ENCODE results near the gene LRRTM4.
"Not testable (repeated sequence)": the region's sequence is repeated elsewhere in the genome, so short reads cannot be mapped to it uniquely, and the experiment has no call there.

LRRTM4 gene

DNA sequence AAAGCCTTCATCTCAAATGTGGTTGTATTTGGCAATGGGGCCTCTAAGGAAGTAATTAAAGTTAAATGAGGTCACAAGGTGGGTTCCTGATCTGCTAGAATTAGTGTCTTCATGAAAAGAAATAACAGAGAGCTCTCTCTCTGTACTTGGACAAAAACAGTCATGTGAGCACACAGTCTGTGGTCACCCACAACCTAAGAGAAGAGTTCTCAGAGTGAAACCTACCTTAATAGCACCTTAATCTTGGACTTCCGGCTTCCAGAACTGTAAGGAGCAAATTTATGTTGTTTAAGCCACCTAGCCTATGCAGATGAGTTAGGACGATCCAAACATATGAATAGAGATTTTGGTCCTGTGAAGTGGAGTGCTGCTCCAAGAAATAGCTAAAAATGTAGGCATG is 758.9 kb downstream of the LRRTM4 start:
- DNase-seq (ENCODE audit: extremely low read depth in 1 of 2, low read depth in 1 of 2): no peak

DNA sequence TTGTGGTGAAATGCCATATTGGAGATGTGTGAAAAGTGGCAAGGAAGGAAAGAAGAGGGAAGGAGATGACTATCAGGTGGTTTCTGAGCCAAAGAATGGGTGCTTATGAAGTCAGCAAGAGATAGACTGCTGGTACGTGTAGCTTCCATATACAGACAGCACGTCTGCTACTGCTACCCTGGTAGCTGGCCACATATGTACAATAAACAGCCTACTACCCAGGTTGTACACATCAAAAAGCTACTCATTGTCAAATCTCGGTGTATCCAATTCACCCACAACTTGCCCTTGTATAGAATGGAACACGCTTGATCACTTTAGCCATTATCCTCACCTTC is 761.8 kb downstream of the LRRTM4 start:
- no peak for DNase-seq (ENCODE audit: extremely low read depth in 1 of 2, low read depth in 1 of 2)

DNA sequence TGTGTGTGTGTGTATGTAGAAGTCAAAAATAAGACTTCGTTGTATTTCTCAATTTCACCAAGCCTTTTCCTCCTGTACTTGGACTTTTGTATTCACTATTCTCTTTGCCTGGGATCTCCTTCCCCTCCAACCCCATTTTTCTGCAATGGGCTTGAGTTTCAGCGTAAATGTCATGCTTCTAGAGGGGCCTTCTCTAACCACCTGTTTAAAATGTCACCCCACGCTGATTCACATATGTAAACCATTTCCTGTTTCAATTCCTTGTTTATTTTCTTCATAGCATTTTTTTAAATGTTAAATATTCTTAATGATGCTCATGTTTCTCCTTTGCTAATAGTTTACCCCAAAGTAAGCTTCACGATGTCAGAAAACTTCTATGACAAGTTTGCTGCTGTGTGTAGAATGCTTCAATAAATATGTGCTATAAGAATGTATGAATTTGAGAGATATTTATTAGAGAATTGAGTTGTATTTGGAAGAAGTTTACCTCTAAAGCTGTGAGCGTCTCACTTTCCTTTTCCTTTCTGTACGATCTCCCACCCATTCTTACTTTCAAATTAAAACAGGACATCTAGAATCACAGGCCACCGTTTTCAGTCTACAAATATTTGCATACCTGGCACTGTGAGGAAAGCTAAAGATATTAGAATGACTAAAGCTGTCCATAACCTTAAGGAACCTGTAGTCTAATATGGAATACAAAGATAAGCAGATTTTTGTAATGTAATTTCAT is 762.4 kb downstream of the LRRTM4 start:
- DNase-seq (ENCODE audit: extremely low read depth in 1 of 2, low read depth in 1 of 2): no peak

DNA sequence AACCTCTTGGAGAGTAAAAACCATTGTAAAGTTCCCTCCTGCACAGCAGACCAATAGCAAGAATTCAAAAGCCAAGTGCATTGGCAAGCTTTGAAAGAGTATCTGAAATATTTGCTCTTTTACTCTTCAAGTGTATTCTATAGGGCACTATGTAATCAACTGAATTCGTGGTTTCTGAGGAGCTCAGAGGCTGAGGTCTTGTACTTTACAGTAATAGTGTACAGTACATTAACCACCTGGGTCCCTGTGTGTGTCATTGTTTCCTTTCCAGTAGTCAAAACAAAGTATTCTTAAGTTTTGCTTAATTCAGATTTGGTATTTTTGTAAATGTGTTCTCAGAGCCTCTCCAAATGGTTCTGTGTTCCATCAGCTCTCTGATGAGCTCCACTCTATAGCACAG is 769.7 kb downstream of the LRRTM4 start:
- no peak for DNase-seq (ENCODE audit: extremely low read depth in 1 of 2, low read depth in 1 of 2)

DNA sequence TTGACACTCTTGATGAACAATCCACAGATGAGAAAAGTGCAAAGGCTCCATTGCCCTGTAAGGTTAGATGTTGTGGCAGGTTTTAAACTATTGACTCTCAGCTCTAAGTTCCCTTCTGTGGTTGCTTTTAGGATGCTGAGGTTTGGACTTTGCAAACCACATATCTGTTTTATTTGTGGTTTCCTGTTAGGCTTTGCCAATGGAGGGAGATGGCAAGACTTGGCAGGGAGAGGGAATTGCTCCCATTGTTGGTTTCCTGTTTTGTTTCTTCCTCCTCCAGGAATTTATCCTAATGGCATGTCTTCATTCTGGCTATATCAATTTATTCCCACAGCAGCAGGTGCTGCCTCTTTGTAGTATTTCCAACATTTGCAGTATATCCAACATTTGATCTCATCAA is 772.3 kb downstream of the LRRTM4 start:
- no peak for DNase-seq (ENCODE audit: extremely low read depth in 1 of 2, low read depth in 1 of 2)

DNA sequence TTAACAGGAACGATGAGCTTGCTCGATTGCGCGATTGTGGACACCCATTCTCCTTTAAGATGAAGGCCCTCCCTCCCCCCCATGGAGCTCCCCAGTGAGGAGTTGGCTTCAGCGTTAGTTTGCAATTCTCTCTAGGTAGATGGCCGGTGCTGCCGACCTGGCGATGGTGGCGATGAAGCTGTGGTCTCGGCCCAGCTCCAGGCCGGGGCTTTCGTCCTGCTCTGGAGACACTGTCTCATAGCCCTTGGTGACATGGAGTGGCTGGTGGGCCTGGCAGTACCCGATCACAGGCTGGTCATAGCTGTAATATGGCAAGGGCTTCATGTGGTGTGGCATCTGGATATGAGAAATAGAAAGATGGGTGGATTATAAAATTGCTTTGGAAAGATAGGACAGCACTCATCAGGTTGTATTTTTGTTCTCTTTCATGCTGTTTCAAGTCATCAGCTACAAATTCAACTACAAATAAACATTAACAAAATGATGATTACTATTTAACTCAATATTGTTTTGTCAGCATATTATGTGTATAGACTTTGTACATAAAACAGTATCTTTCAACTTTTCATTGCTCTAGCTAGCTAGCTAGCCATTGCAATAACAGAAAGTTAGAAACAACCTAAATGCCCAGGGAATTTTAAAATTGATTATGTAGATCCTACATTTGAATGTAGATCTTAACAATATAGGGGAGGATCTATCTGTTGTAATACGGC is 773.4 kb downstream of the LRRTM4 start:
- no peak for DNase-seq (ENCODE audit: extremely low read depth in 1 of 2, low read depth in 1 of 2)

DNA sequence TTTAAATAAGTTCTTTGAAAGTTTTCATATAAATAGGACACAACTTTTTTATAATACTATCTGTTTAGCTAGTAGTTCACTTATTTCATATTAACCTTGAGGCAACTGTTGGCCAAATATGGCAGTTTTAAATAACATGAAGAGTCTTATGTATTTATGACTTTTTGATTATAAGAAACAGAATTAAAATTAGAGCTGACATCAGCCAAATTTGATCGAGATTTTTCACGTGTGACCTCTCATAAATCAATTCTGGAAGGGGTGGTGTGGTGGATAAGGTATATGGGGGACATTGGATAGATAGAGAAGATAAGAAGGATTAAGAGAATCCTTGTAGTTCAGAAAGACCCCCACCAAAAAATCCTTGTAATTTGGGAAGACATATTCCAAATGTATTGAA is 776.6 kb downstream of the LRRTM4 start:
- no peak for DNase-seq (ENCODE audit: extremely low read depth in 1 of 2, low read depth in 1 of 2)

DNA sequence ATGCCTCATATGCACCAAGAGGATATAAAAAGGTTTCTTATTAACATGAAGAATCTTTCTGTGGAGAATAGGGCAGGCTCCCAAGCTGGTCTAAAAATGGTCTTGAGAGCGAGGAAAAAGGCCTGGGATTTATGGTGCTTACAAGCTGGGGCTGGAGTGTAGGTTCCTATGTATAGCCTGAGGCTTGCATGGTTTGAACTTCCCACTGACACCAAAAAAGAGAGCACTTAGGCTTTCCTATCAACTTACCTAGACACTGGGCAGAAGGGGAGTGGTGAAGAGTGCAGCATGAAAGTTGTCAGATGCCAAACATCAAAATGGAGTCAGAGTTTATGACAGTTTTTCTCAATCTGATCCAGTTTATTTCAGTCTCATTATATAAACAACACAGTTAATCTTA is 784.6 kb downstream of the LRRTM4 start:
- DNase-seq (ENCODE audit: extremely low read depth in 1 of 2, low read depth in 1 of 2): no peak

DNA sequence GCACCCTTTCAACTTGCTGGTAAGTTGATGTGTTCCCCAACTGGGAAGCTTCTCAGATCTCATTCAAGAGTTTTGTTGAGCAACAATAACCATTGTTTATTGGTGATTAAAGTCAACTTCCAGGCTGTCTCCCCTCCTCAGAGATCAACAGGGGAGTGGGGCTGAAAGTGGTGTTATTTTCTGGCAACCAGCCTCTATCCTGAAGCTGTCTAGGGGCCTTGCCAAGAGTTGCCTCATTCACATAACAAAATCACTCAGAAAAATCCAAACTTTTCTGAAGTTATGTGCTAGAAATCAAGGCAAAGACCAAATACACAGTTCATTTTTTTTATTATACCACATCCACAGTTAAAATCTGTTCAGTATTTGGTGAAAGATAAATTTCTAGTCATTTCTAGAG is 788.4 kb downstream of the LRRTM4 start:
- DNase-seq (ENCODE audit: extremely low read depth in 1 of 2, low read depth in 1 of 2): no peak

DNA sequence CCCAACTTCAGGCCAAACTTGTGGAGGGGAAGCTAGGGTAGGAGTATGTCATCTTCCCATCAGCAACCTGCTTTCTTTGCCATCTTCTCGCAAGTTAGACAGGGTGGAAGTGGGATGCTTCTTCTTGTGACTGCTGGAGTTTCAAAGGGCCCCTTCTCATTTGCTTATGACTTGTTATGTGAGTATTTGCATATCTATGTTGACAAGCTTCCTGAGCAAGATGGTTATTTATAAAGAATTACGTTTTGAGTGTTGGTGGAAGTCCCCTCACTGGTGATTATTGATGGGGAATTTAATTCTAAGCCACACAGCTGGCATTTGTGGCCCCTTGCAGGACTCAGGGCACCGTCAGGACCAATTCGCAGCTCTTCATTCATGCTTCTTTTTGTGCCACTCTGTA is 791.0 kb downstream of the LRRTM4 start:
- no peak for DNase-seq (ENCODE audit: extremely low read depth in 1 of 2, low read depth in 1 of 2)

DNA sequence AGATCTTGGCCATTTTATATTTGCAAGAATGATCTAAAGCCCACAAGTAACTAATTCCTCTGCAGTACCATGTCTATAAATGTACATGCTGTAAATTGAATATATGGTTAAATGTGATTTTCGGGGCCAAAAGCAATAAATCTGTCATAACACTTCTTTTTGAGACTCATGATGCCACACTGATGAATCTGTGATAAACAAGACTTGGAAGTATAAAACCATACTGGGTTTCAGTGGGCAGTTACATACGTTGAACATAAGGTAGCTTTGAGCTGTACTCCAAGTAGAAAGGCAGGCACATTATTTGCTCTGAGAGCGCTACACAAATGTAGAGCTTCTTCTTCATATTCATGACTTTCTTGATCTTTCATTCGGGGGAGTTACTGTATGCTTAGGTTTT is 792.2 kb downstream of the LRRTM4 start:
- DNase-seq (ENCODE audit: extremely low read depth in 1 of 2, low read depth in 1 of 2): no peak

DNA sequence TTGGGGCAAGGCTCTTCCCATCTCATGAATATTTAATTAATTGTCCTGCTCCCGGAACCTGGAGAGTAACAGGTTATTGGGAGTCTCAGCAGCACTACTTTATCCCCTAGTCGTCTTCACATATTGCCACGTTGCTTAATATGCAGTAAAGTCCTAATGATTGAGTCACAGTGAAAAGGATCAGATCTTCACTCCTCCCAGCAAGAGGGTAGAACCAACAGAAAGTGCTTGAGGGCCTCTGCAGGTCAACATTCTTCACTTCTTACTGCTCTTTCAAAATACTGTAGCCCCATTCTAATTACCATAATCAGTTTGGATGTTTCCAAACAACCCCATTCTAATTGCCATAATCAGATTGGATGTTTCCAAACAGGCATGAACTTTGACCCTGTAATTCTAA is 801.0 kb downstream of the LRRTM4 start:
- no peak for DNase-seq (ENCODE audit: extremely low read depth in 1 of 2, low read depth in 1 of 2)

DNA sequence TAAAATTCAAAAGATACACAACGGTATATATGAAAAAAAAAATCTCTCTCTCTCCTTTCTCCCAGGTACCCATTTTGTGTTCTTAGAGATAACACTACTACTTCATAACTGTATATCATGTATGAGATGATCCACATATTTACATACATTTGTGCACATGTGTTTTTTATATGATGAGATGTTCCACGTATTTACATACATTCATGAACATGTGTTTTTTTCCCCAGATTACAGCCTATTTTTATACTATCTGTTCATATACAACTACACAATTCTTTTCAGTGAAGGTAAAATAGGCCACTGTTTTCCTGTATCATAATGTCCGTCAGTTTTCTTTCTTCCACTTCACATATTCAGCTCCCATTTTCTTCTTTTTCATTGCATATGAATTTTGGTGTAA is 808.9 kb downstream of the LRRTM4 start:
- DNase-seq (ENCODE audit: extremely low read depth in 1 of 2, low read depth in 1 of 2): no peak

DNA sequence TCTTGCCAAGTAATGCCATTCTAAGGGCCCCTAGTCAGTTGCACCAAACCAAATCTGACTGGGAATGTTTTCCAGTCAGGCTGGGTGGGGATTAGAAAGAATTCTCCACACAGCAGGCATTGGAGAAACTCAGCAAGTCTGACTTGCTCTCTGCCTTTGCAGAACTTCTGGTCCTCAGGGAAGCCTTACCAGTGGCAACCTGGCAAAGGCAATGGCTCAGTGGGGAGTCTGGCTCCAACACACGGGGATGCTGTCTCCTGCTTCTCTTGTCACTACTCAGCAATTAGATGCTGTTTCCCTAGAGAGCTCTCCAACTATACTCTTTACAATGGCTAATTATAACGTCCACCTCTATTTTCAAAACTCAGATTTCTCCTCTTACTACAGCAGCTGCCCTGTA is 810.7 kb downstream of the LRRTM4 start:
- DNase-seq (ENCODE audit: extremely low read depth in 1 of 2, low read depth in 1 of 2): no peak

DNA sequence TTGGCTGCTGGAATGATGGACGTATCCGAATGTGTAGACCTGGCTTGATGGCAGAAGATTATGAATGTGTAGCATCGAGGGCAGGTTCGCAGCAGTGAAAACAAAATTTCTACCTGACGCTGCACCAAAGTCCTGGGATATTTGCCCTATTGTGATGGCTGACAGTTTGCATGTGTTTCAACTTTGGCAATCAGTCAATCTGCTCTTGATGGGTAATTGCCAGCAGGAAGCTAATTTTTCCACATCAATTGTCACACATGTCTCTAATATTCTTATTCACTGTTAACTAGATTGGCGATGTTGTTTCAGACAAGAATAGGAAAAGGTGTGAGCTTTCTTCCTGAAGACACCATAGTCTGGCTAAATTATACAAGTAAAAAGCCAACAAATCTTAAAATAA is 821.3 kb downstream of the LRRTM4 start:
- DNase-seq (ENCODE audit: extremely low read depth in 1 of 2, low read depth in 1 of 2): no peak

DNA sequence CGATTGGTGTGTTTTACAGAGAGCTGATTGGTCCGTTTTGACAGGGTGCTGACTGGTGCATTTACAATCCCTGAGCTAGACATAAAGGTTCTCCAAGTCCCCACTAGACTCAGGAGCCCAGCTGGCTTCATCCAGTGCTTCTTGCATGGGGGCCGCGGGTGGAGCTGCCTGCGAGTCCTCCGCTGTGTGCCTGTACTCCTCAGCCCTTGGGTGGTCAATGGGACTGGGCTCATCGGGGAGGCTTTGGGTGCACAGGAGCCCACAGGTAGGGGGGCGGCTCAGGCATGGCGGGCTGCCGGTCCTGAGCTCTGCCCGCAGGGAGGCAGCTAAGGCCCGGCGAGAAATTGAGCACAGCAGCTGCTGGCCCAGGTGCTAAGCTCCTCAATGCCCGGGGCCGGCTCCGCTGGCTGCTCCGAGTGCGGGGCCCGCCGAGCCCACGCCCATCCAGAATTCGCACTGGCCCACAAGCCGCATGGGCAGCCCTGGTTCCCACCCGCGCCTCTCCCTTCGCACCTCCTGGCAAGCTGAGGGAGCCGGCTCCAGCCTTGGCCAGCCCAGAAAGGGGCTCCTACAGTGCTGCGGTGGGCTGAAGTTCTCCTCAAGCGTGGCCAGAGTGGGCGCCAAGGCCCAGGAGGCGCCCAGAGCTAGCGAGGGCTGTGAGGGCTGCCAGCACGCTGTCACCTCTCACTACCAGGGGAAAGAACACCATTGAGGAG is 824.0 kb downstream of the LRRTM4 start:
- DNase-seq (ENCODE audit: extremely low read depth in 1 of 2, low read depth in 1 of 2): not testable (repeated sequence)
